H1 (cell line): Measurements from ENCODE around the gene GALNT17. TPM values are rescaled to one million over a fixed set of nuclear protein-coding genes. Genes with fewer than 3 reads are reported as not detected.
A peak's percentile ranks its signal among the peaks of the same experiment; 100 is the strongest.

Source experiments
- CTCF ChIA-PET: fragments of 300-600 bp; sonication (Branson Sonifier 250); formaldehyde crosslinking; loops from one replicate; lab custom pipeline; 2021; ENCODE audit not compliant: partially characterized antibody; lab: Charles Lee
- POLR2A ChIA-PET: fragments of 300-600 bp; sonication (Branson Sonifier 250); formaldehyde crosslinking; loops from one replicate; lab custom pipeline; 2021; ENCODE audit warnings: inconsistent platforms; ENCODE audit not compliant: partially characterized antibody; lab: Charles Lee
- DNase-seq, 2 experiments: peaks; one replicate each; pipeline versions ENCODE4 v3.0.0 to v3.0.0-alpha.2; 2010 to 2022; ENCODE audit warnings: low spot score in 2 of 2, low read depth in 1 of 2, mixed read lengths in 1 of 2
- FAIRE-seq: peaks from 2 replicates; lab custom pipeline; 2011; peaks lifted over from hg19 to GRCh38; lab: Jason Lieb, UNC
- H2AFZ ChIP-seq: 2 replicates; pipeline ENCODE4 v1.8.1; 2012; ENCODE audit warnings: low read length, inconsistent platforms
- H2AK5ac ChIP-seq: 2 replicates; pipeline ENCODE4 v1.6.1; 2013; ENCODE audit warnings: low read depth, low read length
- H2BK120ac ChIP-seq: replicated peaks from 2 replicates; pipeline ENCODE3; 2013; ENCODE audit warnings: low read depth, low read length, inconsistent platforms
- H2BK12ac ChIP-seq: 2 replicates; pipeline ENCODE4 v1.6.1; 2013; ENCODE audit warnings: low read depth, low read length
- H2BK15ac ChIP-seq: 2 replicates; pipeline ENCODE4 v1.6.1; 2013; ENCODE audit warnings: low read length
- H2BK20ac ChIP-seq: 2 replicates; pipeline ENCODE4 v1.6.1; 2013; ENCODE audit warnings: low read length
- H2BK5ac ChIP-seq: 2 replicates; pipeline ENCODE4 v1.6.1; 2013; ENCODE audit warnings: low read depth, low read length
- H3K14ac ChIP-seq: 2 replicates; pipeline ENCODE4 v1.6.1; 2013; ENCODE audit warnings: inconsistent platforms; ENCODE audit not compliant: insufficient read length
- H3K18ac ChIP-seq: 2 replicates; pipeline ENCODE4 v1.6.1; 2013; ENCODE audit warnings: low read length; ENCODE audit errors: extremely low read depth
- H3K23ac ChIP-seq: 2 replicates; pipeline ENCODE4 v1.6.1; 2013; ENCODE audit warnings: inconsistent platforms; ENCODE audit not compliant: insufficient read length
- H3K23me2 ChIP-seq: 2 replicates; pipeline ENCODE4 v1.6.1; 2013; ENCODE audit warnings: low read depth, low read length
- H3K27ac ChIP-seq: 2 replicates; pipeline ENCODE4 v1.6.1; 2011; ENCODE audit warnings: low read depth, low read length, inconsistent platforms
- H3K27me3 ChIP-seq, 4 experiments: replicated peaks in 1 of 4; 1 replicate in 1 of 4; 2 replicates in 3 of 4; pipeline versions ENCODE4 v1.6.1 to v1.8.1; 2011 to 2013; ENCODE audit warnings: low read length in 3 of 4, mild to moderate bottlenecking in 3 of 4, inconsistent platforms in 2 of 4, mixed read lengths in 2 of 4, moderate library complexity in 1 of 4; ENCODE audit not compliant: control insufficient read depth in 3 of 4, insufficient read depth in 3 of 4; ENCODE audit errors: extremely low read depth in 1 of 4
- H3K36me3 ChIP-seq, 4 experiments: 2 replicates each; pipeline versions ENCODE4 v1.6.1 to v1.8.1; 2011 to 2013; ENCODE audit warnings: mild to moderate bottlenecking in 4 of 4, low read length in 3 of 4, moderate library complexity in 2 of 4, control low read depth in 1 of 4, inconsistent platforms in 1 of 4; ENCODE audit not compliant: insufficient read depth in 4 of 4, control insufficient read depth in 2 of 4
- H3K4ac ChIP-seq: replicated peaks from 2 replicates; pipeline ENCODE3; 2013; ENCODE audit warnings: low read length, low read depth, mixed read lengths, inconsistent platforms; ENCODE audit not compliant: insufficient read length
- H3K4me1 ChIP-seq, 4 experiments: replicated peaks in 1 of 4; 1 replicate in 1 of 4; 2 replicates in 3 of 4; pipeline versions ENCODE4 v1.6.1 to v1.8.1; 2011 to 2013; ENCODE audit warnings: low read length in 3 of 4, inconsistent platforms in 2 of 4, mixed read lengths in 1 of 4; ENCODE audit not compliant: insufficient read depth in 4 of 4, control insufficient read depth in 3 of 4
- H3K4me2 ChIP-seq, 2 experiments: 2 replicates each; pipeline versions ENCODE4 v1.6.1 to v1.8.1; 2011 to 2013; ENCODE audit warnings: low read depth in 2 of 2, low read length in 2 of 2, control low read depth in 1 of 2, inconsistent platforms in 1 of 2, mild to moderate bottlenecking in 1 of 2; ENCODE audit not compliant: insufficient read depth in 1 of 2
- H3K4me3 ChIP-seq, 4 experiments: fragments of 200-600, 300-600 bp in 1 of 4; sonication (generic), shearing (Covaris generic), sonication (Bioruptor Twin) in 1 of 4; 2 replicates each; pipeline versions ENCODE4 v1.5.1 to v1.8.1; 2011 to 2016; ENCODE audit warnings: low read length in 4 of 4, low read depth in 3 of 4, control low read depth in 2 of 4, inconsistent platforms in 2 of 4, mild to moderate bottlenecking in 2 of 4, mixed read lengths in 1 of 4, moderate library complexity in 1 of 4; ENCODE audit not compliant: insufficient read depth in 2 of 4; ENCODE audit errors: extremely low read depth in 1 of 4
- H3K56ac ChIP-seq: replicated peaks from 2 replicates; pipeline ENCODE3; 2013; ENCODE audit warnings: low read depth, mild to moderate bottlenecking, mixed read lengths, low read length, inconsistent platforms; ENCODE audit not compliant: insufficient read length
- H3K79me1 ChIP-seq: 2 replicates; pipeline ENCODE4 v1.6.1; 2013; ENCODE audit warnings: low read depth, low read length, control low read depth
- H3K79me2 ChIP-seq, 2 experiments: 2 replicates each; pipeline versions ENCODE4 v1.6.1 to v1.8.1; 2012 to 2013; ENCODE audit warnings: low read length in 2 of 2, mild to moderate bottlenecking in 2 of 2, inconsistent platforms in 1 of 2; ENCODE audit not compliant: insufficient read depth in 2 of 2, control insufficient read depth in 1 of 2
- H3K9ac ChIP-seq, 4 experiments: replicated peaks in 1 of 4; 1 replicate in 1 of 4; 2 replicates in 3 of 4; pipeline versions ENCODE4 v1.6.1 to v1.8.1; 2011 to 2013; ENCODE audit warnings: low read depth in 3 of 4, low read length in 3 of 4, control low read depth in 2 of 4, mild to moderate bottlenecking in 2 of 4, moderate library complexity in 2 of 4, inconsistent platforms in 1 of 4; ENCODE audit errors: extremely low read depth in 1 of 4
- H3K9me3 ChIP-seq, 2 experiments: 2 replicates each; pipeline versions ENCODE4 v1.6.1 to v1.8.1; 2012 to 2013; ENCODE audit warnings: mild to moderate bottlenecking in 2 of 2, moderate library complexity in 2 of 2, control low read depth in 1 of 2, inconsistent platforms in 1 of 2, low read depth in 1 of 2, low read length in 1 of 2, mixed read lengths in 1 of 2; ENCODE audit not compliant: insufficient read depth in 2 of 2
- H4K20me1 ChIP-seq, 2 experiments: replicated peaks in 1 of 2; 2 replicates each; pipeline versions ENCODE3 to v1.8.1; 2011 to 2013; ENCODE audit warnings: inconsistent platforms in 2 of 2, low read length in 2 of 2, mild to moderate bottlenecking in 1 of 2; ENCODE audit not compliant: insufficient read depth in 2 of 2, control insufficient read depth in 1 of 2
- H4K5ac ChIP-seq: 2 replicates; pipeline ENCODE4 v1.6.1; 2013; ENCODE audit warnings: low read length, low read depth, mixed read lengths, inconsistent platforms; ENCODE audit not compliant: insufficient read length
- H4K8ac ChIP-seq: 2 replicates; pipeline ENCODE4 v1.8.0; 2013; ENCODE audit warnings: mild to moderate bottlenecking, moderate library complexity, low read length, inconsistent platforms; ENCODE audit not compliant: insufficient read depth; ENCODE audit errors: extremely low read depth
- H4K91ac ChIP-seq: replicated peaks from 2 replicates; pipeline ENCODE3; 2013; ENCODE audit warnings: low read length, mixed read lengths, inconsistent platforms; ENCODE audit not compliant: insufficient read length
- BACH1 ChIP-seq: IDR thresholded peaks from 2 replicates; pipeline ENCODE4 v1.6.1; 2012; ENCODE audit warnings: low read length, improper control_type of control experiment
- BCL11A ChIP-seq, 2 experiments: IDR thresholded peaks; one replicate each; pipeline ENCODE4 v1.6.1; 2011; ENCODE audit warnings: low read depth in 2 of 2, low read length in 2 of 2, mild to moderate bottlenecking in 2 of 2
- HDAC2 ChIP-seq, 2 experiments: fragments of 300-600 bp in 1 of 2; sonication (generic) in 1 of 2; IDR thresholded peaks; 2 replicates each; pipeline ENCODE4 v1.6.1; 2011 to 2012; ENCODE audit warnings: low read depth in 2 of 2, low read length in 2 of 2, mild to moderate bottlenecking in 2 of 2, moderate library complexity in 2 of 2, borderline replicate concordance in 1 of 2, inconsistent platforms in 1 of 2
- JUN ChIP-seq: IDR thresholded peaks from 2 replicates; pipeline ENCODE4 v1.6.1; 2011; ENCODE audit warnings: low read depth, mild to moderate bottlenecking, improper control_type of control experiment, low read length
- KDM1A ChIP-seq: fragments of 200-600, 300-600 bp; sonication (generic); IDR thresholded peaks from 2 replicates; pipeline ENCODE4 v1.7.1; 2016; ENCODE audit warnings: mild to moderate bottlenecking, low read length, borderline replicate concordance
- KDM4A ChIP-seq: IDR thresholded peaks from one replicate; pipeline ENCODE4 v1.7.1; 2012; ENCODE audit warnings: low read depth, mild to moderate bottlenecking, moderate library complexity, low read length, inconsistent platforms; ENCODE audit not compliant: severe bottlenecking
- MAX ChIP-seq: IDR thresholded peaks from 2 replicates; pipeline ENCODE4 v1.6.1; 2012; ENCODE audit warnings: inconsistent platforms
- NRF1 ChIP-seq: IDR thresholded peaks from 2 replicates; pipeline ENCODE4 v1.6.1; 2011; ENCODE audit warnings: mild to moderate bottlenecking, low read depth, low read length, improper control_type of control experiment
- RXRA ChIP-seq: IDR thresholded peaks from 2 replicates; pipeline ENCODE4 v1.6.1; 2011; ENCODE audit warnings: low read depth, mild to moderate bottlenecking, low read length, moderate library complexity; ENCODE audit not compliant: insufficient read depth
- SAP30 ChIP-seq: fragments of 300-600 bp; sonication (generic); IDR thresholded peaks from 2 replicates; pipeline ENCODE4 v1.7.1; 2012; ENCODE audit warnings: low read length, moderate library complexity, mild to moderate bottlenecking, inconsistent platforms; ENCODE audit not compliant: insufficient read depth, insufficient replicate concordance
- SIN3A ChIP-seq, 2 experiments: IDR thresholded peaks in 1 of 2; conservative IDR thresholded peaks in 1 of 2; 2 replicates each; pipeline ENCODE4 v1.6.1; 2011 to 2012; ENCODE audit warnings: low read length in 2 of 2, improper control_type of control experiment in 1 of 2, low read depth in 1 of 2, mild to moderate bottlenecking in 1 of 2
- SIRT6 ChIP-seq: IDR thresholded peaks from one replicate; pipeline ENCODE4 v1.7.1; 2012; ENCODE audit warnings: low read length, inconsistent platforms
- SP4 ChIP-seq: IDR thresholded peaks from 2 replicates; pipeline ENCODE4 v1.6.1; 2012; ENCODE audit warnings: low read length, inconsistent platforms
- YY1 ChIP-seq: IDR thresholded peaks from 2 replicates; pipeline ENCODE4 v1.6.1; 2011; ENCODE audit warnings: low read depth, mild to moderate bottlenecking, low read length
- WGBS, 2 experiments: shearing (Covaris generic) in 1 of 2; methylation state at CpG; one replicate each; pipeline versions ENCODE4 v1.1.6 to v1.1.7; 2013 to 2015; ENCODE audit warnings: low lambda C conversion rate in 2 of 2, mixed read lengths in 2 of 2, inconsistent platforms in 1 of 2, low coverage in 1 of 2, missing lambda C conversion rate in 1 of 2; ENCODE audit not compliant: insufficient replicate concordance in 2 of 2, insufficient coverage in 1 of 2, insufficient read length in 1 of 2; ENCODE audit errors: extremely low coverage in 1 of 2, missing lambda C conversion rate in 1 of 2; 5-methylcytosine and 5-hydroxymethylcytosine counted together
- polyA plus RNA-seq, 7 experiments: library from polyadenylated mRNA; depleted of rRNA in 3 of 7; stranded (reverse) in 5 of 7; unstranded in 2 of 7; fragments of >200 nt in 5 of 7; fragments of 200-250 nt in 2 of 7; gene quantifications; 1 replicate in 5 of 7; 2 replicates in 1 of 7; 4 replicates in 1 of 7; pipeline versions ENCODE4 v1.2.1 to v1.2.3, GENCODE V29; 2011 to 2013; ENCODE audit warnings: missing spikeins in 2 of 7, mixed read lengths in 2 of 7
- total RNA-seq: library from RNA; stranded (reverse); fragmentation: NEBNext Ultra II Directional; extraction: Animal tissue kit (Norgen Biotek cat#: 25700); gene quantifications from 2 replicates; pipeline ENCODE4 v1.2.1, GENCODE V29; 2021

The GALNT17 gene
- total and polyA plus RNA-seq, 2 of the 8 experiments (the other 6 are each of a cell fraction or from before 2014, with no cell fraction given): 37.7 to 47.0 TPM

- ChIA-PET CTCF (interaction anchor here (1.9 kb wide), 1 partner anchor 41 kb away, joined by 5 read pairs; no protein-coding TSS in a partner anchor), POLR2A (no interaction called here)
- H4K20me1 ChIP-seq: no peaks in the 10 kb centered on the region
- H3K27me3 ChIP-seq: no peaks in the 10 kb centered on the region
- no peak overlapping the region for H3K4me3 ChIP-seq
- no peak overlapping the region for H3K14ac ChIP-seq
- H3K79me2 ChIP-seq: no peaks in the 10 kb centered on the region
- DNase-seq (no peak), FAIRE-seq (no peak)
- peaks cover 2 to 8% (median 6%) of the 10 kb centered on the region in 4 experiments; a peak in 6 of 7 replicates for H3K4me1 ChIP-seq
- no peaks in the 10 kb centered on the region for H3K36me3 ChIP-seq
- no peak overlapping the region for H3K4ac ChIP-seq
- no peak overlapping the region for H2AK5ac ChIP-seq
- H3K4me2 ChIP-seq: no peak overlapping the region
- no peaks in the 10 kb centered on the region for H3K79me1 ChIP-seq
- no peak overlapping the region for H3K18ac ChIP-seq
- no peaks in the 10 kb centered on the region for H3K23me2 ChIP-seq
- H4K8ac ChIP-seq: no peak overlapping the region
- no peak overlapping the region for H4K91ac ChIP-seq
- WGBS, 2 experiments: 82% methylated on average over 4 of the region's 4 CpGs; no CpG with 5 or more reads in 1 of the 2 experiments
- H3K9ac ChIP-seq: no peak overlapping the region
- no peak overlapping the region for H2BK20ac ChIP-seq
- H3K23ac ChIP-seq: no peak overlapping the region
- no peaks in the 10 kb centered on the region for H3K9me3 ChIP-seq
- no peak overlapping the region for H2BK5ac ChIP-seq
- H2BK12ac ChIP-seq: no peak overlapping the region
- H2BK15ac ChIP-seq: 0 out of 2 replicates have a peak overlapping the region, but pooled peaks have one; percentile 32
- H3K27ac ChIP-seq: no peak overlapping the region
- H3K56ac ChIP-seq: no peak overlapping the region
- H4K5ac ChIP-seq: no peak overlapping the region
- no peak overlapping the region for H2BK120ac ChIP-seq
- H2AFZ ChIP-seq: no peak overlapping the region
- TF ChIP-seq NRF1 (no peak), BCL11A (IDR thresholded peaks at IDR 0.05; ENCODE audit: low read depth in 2 of 2, low read length in 2 of 2) (no peak), KDM4A (no peak), BACH1 (no peak), RXRA (no peak), KDM1A (no peak), MAX (no peak), SAP30 (no peak), HDAC2 (IDR thresholded peaks at IDR 0.05; ENCODE audit: borderline replicate concordance in 1 of 2, low read depth in 2 of 2, low read length in 2 of 2) (no peak), JUN (no peak), SP4 (no peak), SIRT6 (no peak), YY1 (no peak), SIN3A (conservative IDR thresholded peaks at IDR 0.05 in 1 of 2, IDR thresholded peaks at IDR 0.05 in 1 of 2; ENCODE audit: low read depth in 1 of 2, low read length in 2 of 2) (no peak)
Observed at GRCh38 chr7:71630516-71630915, 498.6 kb downstream of the GALNT17 start.
